HG03439 (cell line): ENCODE data around the gene IL12RB2.

Experiments
- ATAC-seq: cut with Tn5 transposase; IDR thresholded peaks from one replicate; pipeline ENCODE4 v1.9.1; 2021; ENCODE audit warnings: mild to moderate bottlenecking, moderate library complexity; ENCODE audit not compliant: unreplicated experiment

The IL12RB2 gene

DNA sequence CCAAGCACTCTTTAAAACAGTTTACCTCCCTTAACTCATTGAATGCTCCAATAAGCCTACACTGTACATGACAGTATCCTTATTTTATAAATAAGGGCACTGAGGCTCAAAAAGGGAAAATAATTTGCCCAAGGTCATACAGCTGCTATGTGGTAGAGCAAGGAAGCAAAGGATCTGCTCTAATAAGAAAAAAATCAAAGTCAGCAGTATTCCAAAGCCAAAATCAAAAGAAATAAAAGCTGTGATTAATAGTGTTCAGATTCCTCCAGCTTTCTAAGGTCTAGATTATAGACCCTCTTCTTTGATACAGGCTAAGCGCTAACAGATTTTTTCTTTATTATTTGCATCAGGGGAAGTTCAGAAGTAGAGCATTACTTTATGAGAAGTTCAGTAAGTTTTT is 39.3 kb downstream of the IL12RB2 start:
- ATAC-seq: no peak

DNA sequence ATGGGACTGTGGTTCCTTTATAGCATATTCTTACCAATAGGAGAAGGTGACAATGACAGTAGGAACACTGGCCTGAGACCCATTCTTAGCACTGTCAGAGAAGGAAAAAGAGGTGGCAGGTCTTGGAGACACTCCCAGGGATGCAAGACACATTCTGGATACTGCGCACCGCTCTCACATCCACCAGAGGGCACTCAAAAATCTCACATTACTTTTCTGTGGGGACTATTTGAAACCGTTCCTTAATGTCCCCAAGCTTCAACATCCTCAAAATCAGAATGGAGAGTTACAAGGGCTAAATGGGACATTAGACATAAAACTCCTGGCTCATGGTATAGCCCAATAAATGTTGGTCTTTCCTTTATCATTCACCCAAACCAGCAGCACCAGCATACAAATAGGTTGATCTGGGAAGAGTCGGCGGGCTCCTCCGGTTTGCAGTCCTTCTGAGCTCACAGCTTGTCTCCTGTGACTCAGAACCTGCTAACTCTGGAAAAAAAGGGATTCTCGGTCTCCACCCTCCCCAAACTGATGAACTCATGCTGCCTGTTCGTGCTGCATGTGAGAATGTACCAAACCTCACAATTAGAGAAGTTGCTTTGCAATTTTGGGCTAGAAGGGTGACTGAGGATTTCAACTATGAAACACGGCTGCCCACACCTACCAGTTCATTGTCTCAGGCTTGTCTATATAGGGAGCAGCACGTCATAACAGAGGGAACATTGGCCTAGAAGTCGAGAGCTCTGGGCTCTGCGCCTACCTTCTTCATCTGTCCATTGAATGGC is 40.2 kb downstream of the IL12RB2 start:
- ATAC-seq: no peak

DNA sequence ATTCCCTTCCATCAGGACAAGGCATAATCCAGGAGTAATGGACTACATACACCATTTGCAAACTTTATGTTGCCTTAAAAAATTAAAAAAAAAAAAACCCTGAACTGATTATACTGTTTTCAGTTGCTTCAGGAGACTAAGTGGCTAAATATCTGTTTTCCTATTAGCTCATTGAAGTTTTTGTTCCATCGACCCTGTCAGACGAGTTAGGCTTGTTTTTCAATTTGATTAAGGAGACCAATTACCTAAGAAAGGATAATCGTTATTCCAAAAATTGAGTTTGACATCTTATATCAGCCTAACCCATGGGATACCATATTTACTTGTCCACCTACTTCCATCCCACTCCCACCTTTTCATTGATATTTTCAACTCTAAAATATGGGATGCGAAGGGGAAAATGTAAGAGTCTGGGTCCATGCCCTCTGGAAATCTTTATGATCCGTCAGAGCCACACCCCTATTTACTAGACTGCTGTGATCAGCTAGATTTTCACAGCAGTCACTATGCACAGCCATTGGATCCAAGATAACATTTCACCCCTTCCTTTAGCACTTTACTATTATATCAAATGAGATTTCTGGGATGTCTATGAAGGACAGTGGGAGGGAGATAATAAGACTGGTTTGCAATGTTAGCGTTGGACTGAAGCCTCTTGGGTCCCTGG is 41.0 kb downstream of the IL12RB2 start:
- ATAC-seq: no peak

DNA sequence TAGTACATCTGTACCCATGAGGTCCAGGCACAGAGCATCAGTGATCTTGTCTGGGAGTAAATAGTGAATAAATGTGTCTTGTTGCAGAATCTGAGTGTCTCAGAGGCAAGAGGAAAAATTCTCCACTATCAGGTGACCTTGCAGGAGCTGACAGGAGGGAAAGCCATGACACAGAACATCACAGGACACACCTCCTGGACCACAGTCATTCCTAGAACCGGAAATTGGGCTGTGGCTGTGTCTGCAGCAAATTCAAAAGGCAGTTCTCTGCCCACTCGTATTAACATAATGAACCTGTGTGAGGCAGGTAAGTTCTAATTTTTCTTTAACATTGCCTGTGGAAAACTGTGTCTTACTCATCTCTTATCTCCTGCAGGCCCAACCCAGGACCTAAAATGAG is 43.1 kb downstream of the IL12RB2 start:
- no peak for ATAC-seq

DNA sequence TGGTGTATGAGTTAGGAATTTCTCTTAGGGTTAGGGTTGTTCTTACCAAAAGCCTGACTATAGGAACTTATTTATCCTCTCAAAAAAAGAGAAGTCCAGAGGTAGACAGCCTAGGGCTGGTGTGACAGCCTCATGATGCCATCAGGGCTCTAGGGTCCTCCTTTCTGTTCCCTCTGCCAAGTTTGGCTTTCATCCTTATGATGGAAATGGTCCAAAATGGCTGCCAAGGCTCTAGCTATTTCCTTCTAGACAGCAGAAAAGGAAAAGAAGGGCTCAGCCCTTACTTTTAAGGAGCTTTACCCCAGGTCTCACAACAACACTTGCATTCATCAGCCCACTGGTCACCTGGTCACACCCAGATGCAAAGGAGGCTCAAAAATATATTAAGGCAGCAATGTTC is 44.5 kb downstream of the IL12RB2 start:
- ATAC-seq: no peak

DNA sequence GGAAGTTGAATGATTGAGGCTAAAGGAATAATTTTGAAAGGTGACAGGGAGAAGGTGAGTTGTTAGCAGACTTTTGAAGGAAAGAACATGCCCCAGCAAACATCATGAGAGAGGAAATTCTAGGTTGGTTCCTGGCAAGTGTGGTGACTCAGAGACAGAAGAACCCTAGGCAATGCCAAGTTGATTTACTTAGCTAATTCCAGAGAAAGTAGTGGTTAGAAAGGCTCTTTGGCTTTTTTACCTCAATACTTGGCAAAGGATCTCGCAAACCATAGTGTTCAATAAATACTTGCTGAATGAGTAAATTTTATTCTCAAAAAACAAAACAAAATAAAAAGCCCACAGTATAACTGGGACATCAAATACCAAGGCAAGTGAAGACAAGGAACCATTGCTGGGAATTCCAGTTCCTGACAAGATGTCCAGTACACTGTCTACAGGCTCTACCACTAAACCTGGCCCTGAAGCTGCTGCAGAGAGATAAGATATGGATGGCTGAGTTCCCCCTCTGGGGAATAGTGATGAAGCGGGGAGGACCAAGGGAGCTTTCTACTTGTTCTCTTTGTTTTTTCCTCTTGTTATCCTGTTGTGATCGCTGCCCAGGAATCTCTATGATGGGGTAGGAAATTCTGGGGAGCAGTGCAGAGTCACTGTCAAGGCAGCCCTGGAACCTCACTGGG is 48.2 kb downstream of the IL12RB2 start:
- ATAC-seq: no peak

DNA sequence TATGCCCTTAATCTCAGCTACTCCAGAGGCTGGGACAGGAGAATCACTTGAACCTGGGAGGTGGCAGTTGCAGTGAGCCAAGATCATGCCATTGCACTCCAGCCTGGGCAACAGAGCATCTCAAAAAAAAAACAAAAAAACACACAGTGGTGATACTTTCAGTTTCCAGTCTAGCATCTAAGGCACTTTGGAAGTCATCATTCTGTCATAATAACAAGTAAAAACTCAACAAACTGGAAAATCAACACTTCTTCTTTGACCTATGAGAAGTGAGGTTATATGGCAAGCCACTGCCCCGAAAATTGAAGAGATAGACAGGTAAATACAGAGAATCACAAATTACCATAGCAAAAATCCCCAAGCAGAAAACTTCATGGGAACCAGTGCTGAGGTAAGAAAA is 51.9 kb downstream of the IL12RB2 start:
- no peak for ATAC-seq

DNA sequence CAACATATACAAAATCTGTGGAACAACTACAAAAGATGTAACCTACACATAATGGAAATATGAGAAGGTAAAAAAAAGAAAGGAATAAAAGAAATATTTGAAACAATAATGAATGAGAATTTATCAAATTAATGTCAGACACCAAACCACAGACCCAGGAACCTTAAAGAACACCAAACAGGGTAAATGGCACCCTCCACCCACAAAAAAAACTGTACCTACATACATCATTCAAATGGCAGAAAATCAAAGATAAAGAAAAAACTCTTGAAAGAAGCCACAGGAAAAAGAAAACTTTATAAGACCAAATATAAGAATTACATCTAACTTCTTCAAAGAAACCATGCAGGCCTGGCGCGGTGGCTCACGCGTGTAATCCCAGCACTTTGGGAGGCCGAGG is 54.0 kb downstream of the IL12RB2 start:
- ATAC-seq: no peak

DNA sequence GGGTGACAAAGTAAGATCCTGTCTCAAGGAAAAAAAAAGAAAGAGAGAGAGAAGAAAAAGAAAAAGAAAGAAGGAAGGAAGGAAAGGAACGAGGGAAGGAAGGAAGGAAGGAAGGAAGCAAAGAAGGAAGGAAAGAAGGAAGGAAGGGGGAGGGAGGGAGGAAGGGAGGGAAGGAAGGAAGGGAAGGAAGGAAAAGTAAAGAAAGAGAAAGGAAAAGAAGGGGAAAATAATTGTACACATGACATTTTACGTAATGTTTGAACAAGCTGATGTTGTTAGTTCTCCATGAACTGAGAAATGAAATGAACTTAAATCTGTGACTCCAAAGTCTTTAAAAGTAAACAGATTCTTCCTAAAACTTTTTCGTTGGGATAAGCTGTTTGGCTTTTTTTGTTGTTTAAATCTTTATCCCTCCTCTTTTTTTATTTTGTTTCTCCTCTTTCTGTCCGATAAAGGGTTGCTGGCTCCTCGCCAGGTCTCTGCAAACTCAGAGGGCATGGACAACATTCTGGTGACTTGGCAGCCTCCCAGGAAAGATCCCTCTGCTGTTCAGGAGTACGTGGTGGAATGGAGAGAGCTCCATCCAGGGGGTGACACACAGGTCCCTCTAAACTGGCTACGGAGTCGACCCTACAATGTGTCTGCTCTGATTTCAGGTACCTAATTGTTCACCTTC is 59.8 kb downstream of the IL12RB2 start:
- ATAC-seq: no peak

DNA sequence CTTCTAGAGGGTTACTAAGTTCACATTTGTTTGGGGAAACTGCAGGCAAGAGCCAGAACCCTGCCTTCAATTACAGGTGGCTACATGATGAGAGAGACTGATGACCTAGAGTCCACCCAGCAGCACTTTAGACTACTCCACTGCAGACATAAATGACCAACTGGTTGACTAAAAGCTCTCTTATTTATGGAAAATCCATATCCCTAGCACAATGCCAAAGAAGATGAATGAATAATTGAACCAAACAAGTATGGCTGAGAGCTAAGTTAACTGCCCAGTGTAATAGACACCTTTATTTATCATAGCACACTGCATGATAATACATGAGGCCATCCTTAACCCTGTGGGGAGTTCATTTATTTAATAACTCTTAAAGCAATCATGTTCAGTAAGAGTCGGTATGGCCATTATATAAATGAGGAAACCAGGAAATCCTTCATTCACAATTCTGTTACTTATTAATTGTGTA is 60.4 kb downstream of the IL12RB2 start:
- ATAC-seq: no peak

DNA sequence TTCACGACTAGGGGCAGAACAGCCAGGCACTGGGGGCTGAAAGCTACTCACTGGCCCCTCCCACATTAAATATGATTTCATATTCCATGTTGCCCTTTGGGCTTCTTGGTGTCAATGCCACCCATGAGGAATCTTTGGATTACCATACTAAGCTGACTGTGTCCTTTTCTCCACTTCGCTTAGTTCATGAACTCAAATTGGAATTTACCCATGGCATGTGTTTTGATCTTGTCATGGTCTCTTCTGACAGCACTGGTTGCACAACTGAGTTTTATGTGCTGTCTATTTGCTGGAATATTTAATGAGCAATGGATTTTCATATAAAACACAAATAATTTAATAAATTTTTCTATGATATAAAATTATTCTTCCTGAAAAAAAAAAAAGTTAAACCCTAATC is 63.4 kb downstream of the IL12RB2 start:
- ATAC-seq: no peak

DNA sequence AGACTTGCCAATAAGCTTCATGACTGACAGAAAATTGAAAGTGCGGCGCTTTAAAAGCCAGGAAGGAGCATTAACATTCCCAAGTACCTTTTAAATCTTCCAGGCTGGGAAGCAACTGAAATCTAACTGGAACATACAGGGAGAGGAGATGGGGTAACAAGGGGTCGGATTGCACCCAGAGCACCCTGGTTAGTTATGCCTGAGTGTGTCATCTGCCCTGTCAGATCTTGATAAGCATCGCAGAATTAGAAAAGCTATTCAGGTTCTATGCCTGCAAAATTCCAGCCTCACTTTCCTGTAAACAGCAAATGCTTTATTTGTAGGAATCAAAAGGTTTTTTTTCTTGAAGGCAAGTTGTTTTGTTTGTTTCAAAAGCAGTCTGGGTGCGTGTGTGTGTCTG is 64.0 kb downstream of the IL12RB2 start:
- ATAC-seq: no peak

DNA sequence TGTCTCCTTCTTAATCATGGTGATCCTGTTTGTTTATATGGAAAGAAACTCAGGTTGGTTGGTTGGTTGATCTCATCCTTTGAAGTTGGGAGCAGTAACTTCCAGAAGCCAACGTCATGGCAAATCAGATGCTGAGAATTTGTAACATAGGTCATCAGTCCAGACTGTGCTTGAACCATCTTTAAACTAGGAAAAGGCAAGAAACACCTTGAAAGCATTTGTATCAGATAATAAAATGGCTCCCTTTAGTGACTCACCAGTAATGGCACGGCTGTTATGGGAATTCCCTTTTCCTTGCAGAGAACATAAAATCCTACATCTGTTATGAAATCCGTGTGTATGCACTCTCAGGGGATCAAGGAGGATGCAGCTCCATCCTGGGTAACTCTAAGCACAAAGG is 64.5 kb downstream of the IL12RB2 start:
- ATAC-seq: no peak

DNA sequence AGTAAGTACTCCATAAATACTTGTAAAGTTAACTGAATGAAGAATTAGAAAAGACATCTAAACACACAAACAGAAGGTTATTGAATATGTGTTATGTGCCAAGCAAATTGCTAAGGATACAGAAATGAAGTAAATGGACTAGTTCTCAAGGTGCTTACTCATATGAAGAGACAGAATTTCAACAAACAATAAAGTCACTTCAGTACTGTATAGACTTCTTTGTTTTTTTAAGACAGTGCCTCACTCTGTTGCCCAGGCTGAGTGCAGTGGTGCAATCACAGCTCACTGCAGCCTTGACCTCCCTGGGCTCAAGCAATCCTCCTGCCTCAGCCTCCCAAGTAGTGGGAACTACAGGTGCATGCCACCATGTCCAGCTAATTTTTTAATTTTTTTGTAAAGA is 65.2 kb downstream of the IL12RB2 start:
- no peak for ATAC-seq

DNA sequence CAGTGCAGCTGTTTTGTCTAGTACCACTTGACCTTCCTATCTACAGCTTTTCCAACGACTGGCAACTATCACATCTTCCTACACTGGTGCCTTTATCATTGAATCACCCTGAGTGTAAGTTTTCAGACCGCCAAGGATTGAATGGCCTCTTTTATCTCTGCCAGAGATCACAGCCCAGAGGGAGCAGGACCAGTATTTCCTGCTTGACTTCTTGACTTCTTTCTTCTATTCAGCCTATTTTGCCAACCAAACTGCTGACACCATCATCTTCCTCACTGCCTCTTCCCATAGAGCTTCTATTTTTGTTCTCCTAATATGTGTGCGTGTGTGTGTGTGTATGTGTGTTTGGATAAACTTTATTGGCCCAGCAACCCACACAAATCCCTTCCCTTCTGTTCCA is 68.7 kb downstream of the IL12RB2 start:
- ATAC-seq: no peak

DNA sequence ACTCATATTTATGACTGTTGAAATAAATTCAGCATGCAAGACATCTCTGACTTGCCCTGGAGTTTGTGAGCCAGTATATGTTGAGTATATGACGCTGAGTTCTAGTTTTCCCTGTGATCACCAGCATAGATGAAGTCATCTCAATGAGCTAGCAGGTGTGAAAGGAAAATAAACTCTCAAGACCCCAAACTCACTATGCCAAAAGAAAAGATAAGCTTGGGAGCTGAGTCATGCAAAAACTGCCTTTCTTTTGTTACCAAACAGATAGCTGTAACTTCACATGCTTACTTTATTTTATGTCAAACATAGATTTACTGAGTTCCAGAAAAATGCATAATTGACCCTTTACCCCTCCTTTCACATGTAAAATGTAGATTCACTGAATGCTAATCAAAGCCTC is 69.6 kb downstream of the IL12RB2 start:
- no peak for ATAC-seq

DNA sequence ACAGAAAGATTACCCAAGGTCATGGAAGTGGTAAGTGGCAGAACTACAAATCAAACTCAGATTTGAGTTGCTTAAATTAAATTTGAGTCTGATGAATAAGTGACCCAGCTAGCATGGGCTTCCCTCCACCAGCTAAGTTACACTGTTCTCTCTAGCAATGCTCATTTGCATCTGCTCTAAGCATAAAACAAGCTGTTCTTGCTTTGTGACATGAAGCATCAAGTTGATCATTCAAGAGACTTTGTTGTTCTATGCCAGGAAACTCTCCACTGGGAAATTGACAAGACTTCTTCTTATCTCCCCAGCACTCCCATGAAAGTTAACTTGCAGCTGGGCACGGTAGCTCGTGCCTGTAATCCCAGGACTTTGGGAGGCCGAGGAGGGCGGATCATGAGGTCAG is 73.5 kb downstream of the IL12RB2 start:
- ATAC-seq: no peak

DNA sequence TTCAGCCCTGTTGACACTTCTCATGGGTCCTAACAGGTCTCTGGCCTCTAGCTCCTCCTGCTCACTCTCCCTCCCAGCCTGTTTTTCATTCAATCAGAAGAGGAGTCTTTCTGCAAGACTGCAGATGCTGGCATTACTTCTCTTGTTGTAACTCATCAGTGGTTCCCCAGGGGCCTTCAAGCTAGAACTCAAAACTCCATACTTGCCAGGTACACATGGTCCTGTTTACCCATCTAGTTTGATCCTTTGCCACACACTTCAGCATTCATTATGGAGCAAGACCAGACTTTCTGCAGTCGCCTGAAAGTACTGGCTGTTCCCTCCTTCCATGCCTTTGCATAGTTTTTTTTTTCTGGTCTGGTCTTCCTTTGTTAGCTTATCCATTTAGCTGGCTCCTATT is 74.6 kb downstream of the IL12RB2 start:
- no peak for ATAC-seq

DNA sequence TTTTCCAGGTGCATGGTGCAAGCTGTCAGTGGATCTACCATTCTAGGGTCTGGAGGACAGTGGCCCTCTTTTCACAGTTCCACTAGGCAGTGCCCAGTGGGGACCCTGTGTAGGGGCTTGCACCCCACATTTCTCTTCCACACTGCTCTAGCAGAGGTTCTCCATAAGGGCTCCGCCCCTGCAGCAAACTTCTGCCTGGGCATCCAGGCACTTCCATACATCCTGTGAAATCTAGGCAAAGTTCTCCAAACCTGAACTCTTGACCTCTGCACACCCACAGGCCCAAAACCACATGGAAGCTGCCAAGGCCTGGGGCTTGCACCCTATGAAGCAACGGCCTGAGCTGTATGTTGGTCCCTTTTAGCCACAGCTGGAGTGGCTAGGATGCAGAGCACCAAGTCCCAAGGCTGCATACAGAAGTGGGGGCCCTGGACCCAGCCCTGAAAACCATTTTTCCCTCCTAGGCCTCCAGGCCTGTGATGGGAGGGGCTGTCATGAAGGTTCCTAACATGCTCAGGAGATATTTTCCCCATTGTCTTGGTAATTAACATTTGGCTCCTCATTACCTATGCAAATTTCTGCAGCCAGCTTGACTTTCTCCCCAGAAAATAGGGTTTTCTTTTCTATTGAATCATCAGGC is 76.4 kb downstream of the IL12RB2 start:
- no peak for ATAC-seq

DNA sequence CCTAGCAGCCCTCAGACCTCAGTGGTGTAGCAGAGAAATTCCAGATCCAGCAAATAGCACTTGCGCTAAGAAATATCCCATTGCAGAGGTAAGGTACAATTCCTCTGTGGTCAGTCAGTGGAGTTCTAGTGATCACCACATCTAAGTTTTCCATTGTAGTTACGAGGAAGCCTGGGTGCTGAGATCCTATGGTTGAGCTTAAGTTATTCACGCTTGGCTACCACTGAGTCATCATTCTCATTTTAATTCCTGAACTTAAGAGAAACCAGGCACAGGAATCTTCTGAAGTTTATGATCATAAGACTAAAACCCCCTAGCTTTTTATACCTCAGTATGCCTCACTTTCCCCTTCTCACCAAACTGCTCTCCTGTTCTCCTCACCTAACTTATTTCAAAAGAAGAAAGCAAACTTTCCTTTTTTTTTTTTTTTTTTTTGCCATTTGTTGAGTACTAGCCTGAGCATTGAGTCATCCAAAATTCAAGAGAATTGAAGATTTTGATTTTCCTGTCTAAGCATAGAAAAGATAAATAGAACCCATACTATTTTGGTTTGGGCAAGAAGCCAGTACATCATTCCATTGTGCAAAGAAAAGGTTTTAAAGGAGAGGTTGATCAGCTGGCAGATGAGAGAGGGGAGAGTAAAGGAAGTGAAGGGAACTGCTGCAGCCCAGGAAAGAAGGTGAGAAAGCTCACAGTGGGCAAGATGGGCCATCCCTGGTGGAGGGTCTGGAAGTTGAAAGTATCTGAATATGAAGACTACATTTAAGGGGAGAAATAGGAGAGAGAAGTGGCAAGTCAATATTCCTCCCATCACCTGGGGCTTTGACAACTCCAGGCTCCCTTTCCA is 82.6 kb downstream of the IL12RB2 start:
- ATAC-seq: no peak
